Breast epithelium (tissue), 4 donors: ENCODE results near the gene DIMT1. TPM values are rescaled to one million over a fixed set of nuclear protein-coding genes. Genes with fewer than 3 reads are reported as not detected.
A peak's percentile ranks its signal among the peaks of the same experiment; 100 is the strongest.

Experiments used
- DNase-seq, 2 donors: peaks; one replicate each; pipeline ENCODE4 v3.0.0-alpha.2; 2019; ENCODE audit warnings: low spot score in 2 of 2
- H3K27ac ChIP-seq, 2 donors: fragments of 200-600 bp; sonication (generic) in 1 of 2; one replicate each; pipeline ENCODE4 v1.5.1; 2016 to 2019; ENCODE audit warnings: mild to moderate bottlenecking in 1 of 2
- H3K27me3 ChIP-seq, 2 donors: fragments of 200-600 bp; sonication (generic) in 1 of 2; one replicate each; pipeline versions ENCODE4 v1.5.1 to v1.6.0; 2017 to 2019; ENCODE audit warnings: control low read depth in 1 of 2, mild to moderate bottlenecking in 1 of 2
- H3K36me3 ChIP-seq: fragments of 200-600 bp; one replicate; pipeline ENCODE4 v1.5.1; 2019
- H3K4me1 ChIP-seq, 2 donors: fragments of 200-600 bp; sonication (generic); one replicate each; pipeline ENCODE4 v1.5.1; 2016 to 2019; ENCODE audit warnings: control low read depth in 1 of 2
- H3K4me3 ChIP-seq, 3 donors: fragments of 200-600 bp; sonication (generic); 1 replicate in 2 of 3; 2 replicates in 1 of 3; pipeline ENCODE4 v1.5.1; 2016 to 2019; ENCODE audit warnings: mild to moderate bottlenecking in 3 of 3, moderate library complexity in 2 of 3
- H3K9me3 ChIP-seq, 2 donors: fragments of 200-600 bp; sonication (generic) in 1 of 2; one replicate each; pipeline ENCODE4 v1.5.1; 2016 to 2019; ENCODE audit warnings: control low read depth in 1 of 2
- CTCF ChIP-seq, 3 donors: fragments of 450-650 bp; IDR thresholded peaks; one replicate each; pipeline ENCODE4 v1.5.1; 2016 to 2017; ENCODE audit warnings: antibody characterized with exemption in 3 of 3, mild to moderate bottlenecking in 3 of 3, moderate library complexity in 3 of 3
- POLR2A ChIP-seq: fragments of 450-650 bp; IDR thresholded peaks from one replicate; pipeline ENCODE4 v1.6.1; 2016; ENCODE audit warnings: antibody characterized with exemption, mild to moderate bottlenecking, moderate library complexity
- POLR2AphosphoS5 ChIP-seq, 3 donors: sonication (generic); formaldehyde crosslinking; IDR thresholded peaks; one replicate each; pipeline ENCODE4 v1.6.1; 2017; ENCODE audit warnings: antibody characterized with exemption in 3 of 3
- intact Hi-C: fragments of 100-400 bp; cut with DNase I; formaldehyde crosslinking; loops from one replicate; pipeline ENCODE4 v1.15.1; 2023; ENCODE audit warnings: low total_unique reads
- total RNA-seq, 3 donors: library from RNA; depleted of rRNA; stranded (reverse); fragments of >200 nt; gene quantifications; one replicate each; pipeline ENCODE4 v1.1.0, GENCODE V29; 2016

Gene DIMT1
- total RNA-seq, 3 donors from 2014 or later: 34.5 to 38.3 (median 38.1) TPM

DNA sequence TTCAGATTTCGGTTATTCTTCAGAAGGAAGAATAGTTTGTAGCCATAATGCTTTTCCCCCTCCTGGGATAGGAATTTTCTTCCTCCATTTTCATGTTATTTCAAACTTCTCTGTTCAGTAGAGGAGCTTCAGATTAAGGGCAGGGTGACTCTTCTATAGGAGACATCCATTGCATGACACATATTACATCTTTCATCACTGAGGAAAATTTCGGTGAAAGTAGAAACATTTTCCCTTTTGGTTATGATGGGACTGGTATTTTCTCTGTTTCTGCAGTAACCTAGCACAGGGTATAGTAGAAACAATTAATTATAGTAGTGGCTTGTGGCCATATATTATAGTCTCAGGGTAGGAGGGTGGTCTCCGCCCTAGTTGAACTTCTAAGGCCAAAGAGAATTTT, 10.0 kb upstream of the DIMT1 start:
- no peaks in the 10 kb centered on the region for H3K36me3 ChIP-seq
- TF ChIP-seq POLR2AphosphoS5 (IDR thresholded peaks at IDR 0.05) (no peak), CTCF (IDR thresholded peaks at IDR 0.05) (no peak)
- DNase-seq: no peak
- H3K27me3 ChIP-seq: no peaks in the 10 kb centered on the region
- H3K9me3 ChIP-seq: no peaks in the 10 kb centered on the region
- H3K27ac ChIP-seq: no peak overlapping the region
- H3K4me3 ChIP-seq: peak overlapping the region; percentile 83 to 99 (median 98)
- peaks cover 0 to 10% of the 10 kb centered on the region in 2 donors for H3K4me1 ChIP-seq
- intact Hi-C loops: no loop called here

- peak; percentile 98 for DNase-seq
- Histone ChIP-seq H3K27ac (peak within 1 kb of the TSS; percentile 82 to 88), H3K36me3 (no peaks in the 10 kb centered on the region), H3K27me3 (no peaks in the 10 kb centered on the region), H3K9me3 (no peaks in the 10 kb centered on the region), H3K4me1 (peaks cover 0 to 10% of the 10 kb centered on the region in 2 donors), H3K4me3 (peak within 1 kb of the TSS; percentile 83 to 99 (median 98))
- TF ChIP-seq POLR2A (peak; percentile 56), POLR2AphosphoS5 (IDR thresholded peaks at IDR 0.05) (peak; percentile 92 to 98 (median 93)), CTCF (IDR thresholded peaks at IDR 0.05) (peak in 1 of 3 donors; percentile 10)
- intact Hi-C loops: no loop called here
These were observed 9.0 kb upstream of the DIMT1 start, which contains the start of gene IPO11 for GRCh38 chr5:62412549-62413329. TSS of gene IPO11 (plus strand) at chr5:62412763. CDS start at chr5:62437280, 24,517 bp downstream.

DNA sequence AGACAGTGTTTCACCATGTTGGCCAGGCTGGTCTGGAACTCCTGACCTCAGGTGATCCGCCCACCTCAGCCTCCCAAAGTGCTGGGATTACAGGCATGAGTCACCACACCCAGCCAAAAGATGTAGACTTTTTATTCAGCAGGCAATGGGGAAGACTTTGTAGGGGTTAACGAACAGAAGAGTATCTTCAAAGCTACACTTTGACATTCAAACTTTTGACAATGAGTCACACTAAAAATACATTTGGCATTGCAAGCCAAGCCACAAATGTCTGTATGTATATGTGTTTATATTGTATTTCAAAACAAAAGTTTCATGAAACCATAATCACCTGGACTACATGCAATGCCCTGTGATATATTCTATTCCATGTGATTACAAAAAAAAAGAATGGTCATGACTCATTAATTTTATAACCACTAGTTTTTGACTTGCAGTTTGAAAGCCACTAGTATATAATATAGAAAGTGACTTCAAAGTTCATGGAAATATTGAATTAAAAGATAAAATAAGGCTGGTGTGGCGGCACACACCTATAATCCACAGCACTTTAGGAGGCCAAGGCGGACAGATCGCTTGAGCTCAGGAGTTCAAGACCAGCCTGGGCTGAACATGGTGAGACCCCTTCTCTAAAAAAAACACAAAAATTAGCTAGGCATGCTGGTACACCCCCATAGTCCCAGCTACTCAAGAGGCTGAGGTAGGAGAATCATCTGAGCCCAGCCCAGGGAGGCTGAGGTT, 8.3 kb downstream of the DIMT1 start:
- Histone ChIP-seq H3K27ac (no peak overlapping the region), H3K4me3 (no peak overlapping the region), H3K27me3 (no peaks in the 10 kb centered on the region), H3K9me3 (no peaks in the 10 kb centered on the region), H3K4me1 (no peaks in the 10 kb centered on the region), H3K36me3 (no peaks in the 10 kb centered on the region)
- intact Hi-C loops: no loop called here
- DNase-seq: no peak
- TF ChIP-seq CTCF (IDR thresholded peaks at IDR 0.05) (no peak), POLR2AphosphoS5 (IDR thresholded peaks at IDR 0.05) (no peak), POLR2A (no peak)

- Histone ChIP-seq H3K27ac (peak overlapping the region; percentile 64 to 79), H3K36me3 (no peaks in the 10 kb centered on the region)
These were observed 16.9 kb downstream of the DIMT1 start for GRCh38 chr5:62386824-62387223.

More at GRCh38 chr5:62386824-62387223, 16.9 kb downstream of the DIMT1 start:
- H3K27me3 ChIP-seq: no peaks in the 10 kb centered on the region
- no peaks in the 10 kb centered on the region for H3K9me3 ChIP-seq
- DNase-seq: no peak
- no peak for TF ChIP-seq POLR2A
- no peak for TF ChIP-seq POLR2AphosphoS5 (IDR thresholded peaks at IDR 0.05)
- no peak for TF ChIP-seq CTCF (IDR thresholded peaks at IDR 0.05)
- intact Hi-C loops: no loop called here
- no peak overlapping the region for H3K4me3 ChIP-seq
- peaks cover 0 to 7% of the 10 kb centered on the region in 2 donors for H3K4me1 ChIP-seq
